Loucy (cell line): ENCODE results near the gene KRT16.
"Not testable (repeated sequence)": the region's sequence is repeated elsewhere in the genome, so short reads cannot be mapped to it uniquely, and the experiment has no call there.

ENCODE experiments used
- CTCF ChIP-seq: fragments of 200-600 bp; sonication (generic); conservative IDR thresholded peaks from 2 replicates; pipeline ENCODE4 v1.5.1; 2014; ENCODE audit warnings: mild to moderate bottlenecking, antibody characterized with exemption, low read length
- EZH2phosphoT487 ChIP-seq: fragments of 200-600 bp; IDR thresholded peaks from 2 replicates; pipeline ENCODE4 v1.6.1; 2018; ENCODE audit warnings: antibody characterized with exemption, mild to moderate bottlenecking, moderate library complexity, borderline replicate concordance

DNA sequence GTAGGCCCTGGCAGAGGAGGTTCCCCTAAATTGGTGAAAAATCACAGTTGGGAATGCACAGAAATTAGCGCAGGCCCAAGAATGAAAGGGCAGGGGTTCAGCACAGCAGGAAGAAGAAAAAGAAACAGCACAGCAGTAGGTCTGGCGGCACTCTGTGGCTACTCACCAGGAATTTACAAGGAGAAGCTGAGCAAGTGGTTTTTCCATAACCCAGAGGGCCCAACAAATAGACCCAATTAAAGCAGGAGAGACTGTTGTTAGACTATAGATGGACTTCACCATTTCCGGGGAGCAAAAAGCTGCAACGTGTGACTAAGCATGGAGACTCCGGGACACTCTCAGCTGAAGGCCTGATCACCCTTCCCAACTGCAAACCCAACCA is 14.3 kb upstream of the KRT16 start:
- TF ChIP-seq CTCF, EZH2phosphoT487: not testable (repeated sequence)
